ENCODE results near the gene DDX31. TPM values are rescaled to one million over a fixed set of nuclear protein-coding genes. Genes with fewer than 3 reads are reported as not detected.
A peak's percentile ranks its signal among the peaks of the same experiment; 100 is the strongest.
"Not testable (repeated sequence)": the region's sequence is repeated elsewhere in the genome, so short reads cannot be mapped to it uniquely, and the experiment has no call there.

Gene DDX31
- total and polyA plus RNA-seq, 2 experiments from 2014 or later: 5.8 to 15.8 TPM

DNA sequence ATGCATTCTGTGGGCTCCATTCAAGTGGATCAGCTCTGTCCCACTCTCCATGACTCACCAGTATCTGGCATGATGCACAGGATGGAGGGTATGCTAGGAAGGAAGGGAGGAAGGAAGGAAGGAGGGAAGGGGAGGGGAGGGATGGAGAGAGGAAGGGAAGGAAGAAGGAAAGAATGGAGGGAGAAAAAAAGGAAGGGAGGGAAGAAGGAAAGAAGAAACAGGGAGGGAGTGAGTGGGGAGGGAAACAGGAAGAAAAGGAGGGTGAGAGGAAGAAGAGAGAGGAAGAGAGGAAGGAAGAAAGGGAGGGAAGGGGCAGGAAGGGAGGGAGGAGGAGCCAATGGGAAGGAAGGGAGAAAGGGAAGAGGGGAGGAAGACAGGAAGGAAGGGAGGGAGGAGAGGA lies 92.7 kb downstream of the DDX31 start:
- peaks cover 69% of the 10 kb centered on the region for H3K27me3 ChIP-seq
- H3K9me3 ChIP-seq (ENCODE audit: low read depth): no peaks in the 10 kb centered on the region
- H3K4me3 ChIP-seq: no peak overlapping the region
- TF ChIP-seq, protein P1, sequence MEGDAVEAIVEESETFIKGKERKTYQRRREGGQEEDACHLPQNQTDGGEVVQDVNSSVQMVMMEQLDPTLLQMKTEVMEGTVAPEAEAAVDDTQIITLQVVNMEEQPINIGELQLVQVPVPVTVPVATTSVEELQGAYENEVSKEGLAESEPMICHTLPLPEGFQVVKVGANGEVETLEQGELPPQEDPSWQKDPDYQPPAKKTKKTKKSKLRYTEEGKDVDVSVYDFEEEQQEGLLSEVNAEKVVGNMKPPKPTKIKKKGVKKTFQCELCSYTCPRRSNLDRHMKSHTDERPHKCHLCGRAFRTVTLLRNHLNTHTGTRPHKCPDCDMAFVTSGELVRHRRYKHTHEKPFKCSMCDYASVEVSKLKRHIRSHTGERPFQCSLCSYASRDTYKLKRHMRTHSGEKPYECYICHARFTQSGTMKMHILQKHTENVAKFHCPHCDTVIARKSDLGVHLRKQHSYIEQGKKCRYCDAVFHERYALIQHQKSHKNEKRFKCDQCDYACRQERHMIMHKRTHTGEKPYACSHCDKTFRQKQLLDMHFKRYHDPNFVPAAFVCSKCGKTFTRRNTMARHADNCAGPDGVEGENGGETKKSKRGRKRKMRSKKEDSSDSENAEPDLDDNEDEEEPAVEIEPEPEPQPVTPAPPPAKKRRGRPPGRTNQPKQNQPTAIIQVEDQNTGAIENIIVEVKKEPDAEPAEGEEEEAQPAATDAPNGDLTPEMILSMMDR (IDR thresholded peaks at IDR 0.05; ENCODE audit: low read depth, low read length): no peak
- H3K36me3 ChIP-seq: no peaks in the 10 kb centered on the region
- no peak overlapping the region for H3K27ac ChIP-seq
- DNase-seq (ENCODE audit: low read depth in 1 of 2, low spot score in 1 of 2): no peak
- peaks cover 5% of the 10 kb centered on the region for H3K4me1 ChIP-seq (ENCODE audit: low read depth)

DNA sequence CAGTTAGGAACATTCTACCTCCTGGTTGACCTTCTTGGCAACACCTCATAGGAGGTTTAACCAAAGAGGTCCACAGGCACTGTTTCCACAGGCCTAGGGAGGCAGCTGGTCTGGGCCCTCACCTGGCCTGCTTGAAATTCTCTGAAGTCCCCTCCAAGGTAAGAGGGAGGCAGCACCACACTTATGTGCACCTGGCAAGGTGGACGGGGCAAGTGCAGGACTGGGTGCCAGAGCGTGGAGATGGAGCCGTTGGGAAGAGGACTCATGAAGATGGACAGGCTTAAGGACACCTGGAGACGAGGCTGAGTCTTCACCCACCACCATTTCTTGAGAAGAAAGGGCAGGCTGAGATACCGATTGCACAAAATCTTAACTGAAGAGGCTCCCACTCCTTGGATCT lies 94.0 kb downstream of the DDX31 start:
- DNase-seq (ENCODE audit: low read depth in 1 of 2, low spot score in 1 of 2): no peak
- Histone ChIP-seq H3K4me3 (no peak overlapping the region), H3K4me1 (ENCODE audit: low read depth) (peaks cover 8% of the 10 kb centered on the region), H3K27ac (no peak overlapping the region), H3K36me3 (no peaks in the 10 kb centered on the region), H3K9me3 (ENCODE audit: low read depth) (no peaks in the 10 kb centered on the region), H3K27me3 (peaks cover 57% of the 10 kb centered on the region)
- TF ChIP-seq, protein P1 (IDR thresholded peaks at IDR 0.05; ENCODE audit: low read depth, low read length): no peak

GRCh38 chr9:132575005-132575609 lies 94.7 kb downstream of the DDX31 start:
- TF ChIP-seq, protein P1 (IDR thresholded peaks at IDR 0.05; ENCODE audit: low read depth, low read length): peak; percentile 77
- DNase-seq (ENCODE audit: low read depth in 1 of 2, low spot score in 1 of 2): peak; percentile 82 to 85
- peaks cover 50% of the 10 kb centered on the region for H3K27me3 ChIP-seq
- no peaks in the 10 kb centered on the region for H3K9me3 ChIP-seq (ENCODE audit: low read depth)
- H3K27ac ChIP-seq: no peak overlapping the region
- H3K4me1 ChIP-seq (ENCODE audit: low read depth): peaks cover 8% of the 10 kb centered on the region
- H3K4me3 ChIP-seq: no peak overlapping the region
- no peaks in the 10 kb centered on the region for H3K36me3 ChIP-seq

DNA sequence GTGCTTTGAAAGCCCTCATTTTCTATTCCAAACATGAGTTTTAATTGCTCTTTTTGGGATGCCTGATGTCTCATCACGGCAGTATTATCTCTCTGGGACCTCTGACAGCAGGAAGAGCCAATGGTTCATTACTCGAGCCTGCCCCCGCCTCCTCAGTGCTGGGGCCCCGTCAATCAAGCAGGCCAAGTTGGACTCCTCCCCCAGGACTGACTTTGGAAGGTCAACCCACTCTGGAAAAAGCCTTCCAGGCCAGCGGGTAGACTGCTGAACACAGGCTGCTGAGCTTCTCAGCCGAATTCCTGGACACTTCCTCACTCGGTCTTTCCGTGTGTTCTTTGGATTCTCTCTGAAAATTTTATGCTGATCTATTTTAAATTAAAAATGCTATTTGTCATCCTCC lies 96.9 kb downstream of the DDX31 start:
- Histone ChIP-seq H3K36me3 (no peaks in the 10 kb centered on the region), H3K9me3 (ENCODE audit: low read depth) (no peaks in the 10 kb centered on the region), H3K4me3 (no peak overlapping the region), H3K4me1 (ENCODE audit: low read depth) (peaks cover 8% of the 10 kb centered on the region), H3K27ac (no peak overlapping the region), H3K27me3 (peaks cover 29% of the 10 kb centered on the region)
- DNase-seq (ENCODE audit: low read depth in 1 of 2, low spot score in 1 of 2): peak; percentile 42 to 53
- TF ChIP-seq, protein P1 (IDR thresholded peaks at IDR 0.05; ENCODE audit: low read depth, low read length): no peak

DNA sequence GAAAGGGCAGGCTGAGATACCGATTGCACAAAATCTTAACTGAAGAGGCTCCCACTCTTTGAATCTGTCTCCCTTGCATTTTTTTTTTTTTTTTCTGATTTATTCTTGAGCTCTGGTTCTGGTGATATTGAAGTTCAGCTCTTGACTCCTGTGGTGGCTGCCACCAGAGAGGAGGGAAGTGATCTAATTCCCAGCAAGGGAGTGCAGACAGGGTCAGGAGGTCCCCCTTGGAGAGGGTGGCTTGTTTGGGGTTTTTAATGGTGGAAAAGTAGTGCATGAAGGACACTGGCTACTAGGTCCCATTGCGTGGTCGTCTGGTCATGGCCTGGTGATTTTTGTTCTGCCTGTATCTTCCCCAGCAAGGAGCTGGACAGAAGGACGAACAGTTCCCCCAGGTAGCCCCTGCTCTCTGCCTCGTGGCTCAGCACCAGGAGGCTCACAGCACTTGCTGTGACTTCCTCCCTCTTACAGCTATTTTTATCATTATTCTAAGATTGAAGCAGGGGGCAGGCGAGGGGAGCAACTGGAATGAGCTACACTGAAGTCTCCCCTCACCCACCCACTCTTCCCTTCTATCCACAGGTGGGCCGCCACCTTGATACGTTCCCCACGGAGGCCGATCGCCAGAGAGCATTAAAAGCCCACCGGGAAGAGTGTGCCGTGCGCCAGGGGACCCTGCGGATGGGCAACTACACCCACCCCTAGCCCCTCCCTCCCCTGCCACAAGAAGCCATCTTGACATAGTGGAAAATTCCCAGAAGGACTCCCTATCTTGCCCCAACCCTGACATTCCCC lies 97.8 kb downstream of the DDX31 start:
- H3K36me3 ChIP-seq: no peaks in the 10 kb centered on the region
- TF ChIP-seq, protein P1 (IDR thresholded peaks at IDR 0.05; ENCODE audit: low read depth, low read length): no peak
- peaks cover 19% of the 10 kb centered on the region for H3K27me3 ChIP-seq
- H3K4me3 ChIP-seq: no peak overlapping the region
- H3K4me1 ChIP-seq (ENCODE audit: low read depth): peaks cover 8% of the 10 kb centered on the region
- H3K27ac ChIP-seq: no peak overlapping the region
- no peaks in the 10 kb centered on the region for H3K9me3 ChIP-seq (ENCODE audit: low read depth)
- DNase-seq (ENCODE audit: low read depth in 1 of 2, low spot score in 1 of 2): no peak

DNA sequence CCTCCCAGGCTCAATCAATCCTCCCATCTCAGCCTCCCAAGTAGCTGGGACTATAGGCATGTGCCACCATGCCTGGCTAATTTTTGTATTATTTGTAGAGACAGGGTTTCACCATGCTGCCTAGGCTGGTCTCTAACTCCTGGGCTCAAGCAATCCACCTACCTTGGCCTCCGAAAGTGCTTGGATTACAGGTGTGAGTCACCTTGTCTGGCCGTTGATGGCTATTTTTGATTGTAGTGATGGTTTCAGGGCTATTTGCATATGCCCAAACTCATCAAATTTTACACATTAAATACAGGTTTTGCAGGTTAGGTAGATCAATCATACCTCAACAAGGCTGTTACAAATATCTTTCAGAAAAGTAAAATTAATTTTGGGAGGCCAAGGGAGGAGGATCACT lies 101.0 kb downstream of the DDX31 start:
- H3K4me1 ChIP-seq (ENCODE audit: low read depth); DNase-seq (ENCODE audit: low read depth in 1 of 2, low spot score in 1 of 2); H3K4me3 ChIP-seq; H3K36me3 ChIP-seq; H3K27me3 ChIP-seq; H3K9me3 ChIP-seq (ENCODE audit: low read depth); H3K27ac ChIP-seq: not testable (repeated sequence)
